Right lobe of liver (tissue), 6 donors: Measurements from ENCODE around the gene KCNQ2. TPM values are rescaled to one million over a fixed set of nuclear protein-coding genes. Genes with fewer than 3 reads are reported as not detected.
"Not testable (repeated sequence)": the region's sequence is repeated elsewhere in the genome, so short reads cannot be mapped to it uniquely, and the experiment has no call there.

Source experiments
- ATAC-seq, 4 donors: fragments of 200-7000 bp; cut with Tn5 transposase; one replicate each; pipeline ENCODE4 v1.9.1; 2020; ENCODE audit warnings: mild to moderate bottlenecking in 4 of 4, moderate library complexity in 4 of 4
- DNase-seq, 3 donors: peaks; one replicate each; pipeline ENCODE4 v3.0.0-alpha.2; 2020
- H3K27ac ChIP-seq, 3 donors: fragments of 200-600 bp; one replicate each; pipeline ENCODE4 v1.8.0; 2022
- H3K27me3 ChIP-seq, 2 donors: fragments of 200-600 bp; one replicate each; pipeline ENCODE4 v1.8.0; 2022
- H3K36me3 ChIP-seq, 4 donors: fragments of 200-600 bp; sonication (generic) in 1 of 4; one replicate each; pipeline versions ENCODE4 v1.5.1 to v1.8.0; 2017 to 2022; ENCODE audit warnings: control low read depth in 1 of 4
- H3K4me1 ChIP-seq, 4 donors: fragments of 200-600 bp; sonication (generic) in 1 of 4; one replicate each; pipeline versions ENCODE4 v1.5.1 to v1.8.0; 2017 to 2022; ENCODE audit warnings: control low read depth in 1 of 4
- H3K4me3 ChIP-seq, 3 donors: fragments of 200-600 bp; one replicate each; pipeline ENCODE4 v1.8.0; 2022
- H3K9me3 ChIP-seq, 4 donors: fragments of 200-600 bp; sonication (generic) in 1 of 4; one replicate each; pipeline versions ENCODE4 v1.5.1 to v1.8.0; 2017 to 2022; ENCODE audit warnings: control low read depth in 1 of 4
- POLR2A ChIP-seq: fragments of 450-650 bp; IDR thresholded peaks from one replicate; pipeline ENCODE4 v1.6.1; 2017; ENCODE audit warnings: antibody characterized with exemption, mild to moderate bottlenecking
- WGBS: methylation state at CpG from one replicate; pipeline ENCODE4 v1.1.6; 2018; ENCODE audit warnings: low coverage, low lambda C conversion rate; ENCODE audit not compliant: insufficient coverage; ENCODE audit errors: missing lambda C conversion rate; 5-methylcytosine and 5-hydroxymethylcytosine counted together
- intact Hi-C, 2 donors: fragments of 100-400 bp; cut with DNase I; formaldehyde crosslinking; loops; one replicate each; pipeline versions ENCODE4 v1.11.2 to v1.14.1; 2022
- total RNA-seq, 6 experiments: library from RNA; depleted of rRNA in 2 of 6; stranded (reverse); fragments of >200 nt in 2 of 6; fragmentation: NEBNext Ultra II Directional in 3 of 6; extraction: Animal tissue kit (Norgen Biotek cat#: 25700) in 3 of 6; gene quantifications; one replicate each; pipeline versions ENCODE4 v1.1.0 to v1.2.4, GENCODE V29; 2016 to 2023
- TF ChIP-seq, protein P1 (sequence below), 4 donors: fragments of 200-600 bp in 3 of 4; fragments of 450-650 bp in 1 of 4; IDR thresholded peaks; one replicate each; pipeline versions ENCODE4 v1.5.1 to v1.8.0; 2016 to 2022; ENCODE audit warnings: antibody characterized with exemption in 4 of 4, mild to moderate bottlenecking in 2 of 4
- donor health status: DM: no; HTN: yes; CAD: no.
- donor health status: DM: no; HTN: no; CAD: no.
- donor health status: DM: no; HTN: no; CAD: no.
- donor health status: DM: no; HTN: yes; CAD: no.
- donor health status: DM: no; HTN: yes; CAD: no.

The KCNQ2 gene
- total RNA-seq, 6 experiments from 2014 or later: not detected

DNA sequence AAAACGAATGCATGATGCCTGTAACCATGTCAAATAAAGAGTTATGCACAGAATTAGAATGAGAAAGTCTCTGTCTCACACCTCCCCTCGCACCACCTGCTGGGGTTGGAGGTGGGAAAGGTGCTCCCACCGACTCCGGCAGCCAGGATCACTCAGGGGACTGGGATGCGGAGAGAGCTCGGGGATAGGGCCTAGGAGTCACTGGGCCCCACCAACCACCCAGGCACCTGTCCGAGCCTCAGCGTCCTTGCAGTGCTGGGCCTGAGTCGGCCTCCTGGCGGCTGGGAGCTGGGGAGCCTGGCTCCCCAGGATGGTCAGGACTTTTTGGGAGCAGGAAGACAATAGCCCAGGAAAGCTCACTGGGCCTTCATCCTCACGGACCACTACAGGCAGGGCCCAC lies 88.9 kb downstream of the KCNQ2 start:
- H3K27me3 ChIP-seq: no peaks in the 10 kb centered on the region
- no peaks in the 10 kb centered on the region for H3K36me3 ChIP-seq
- no peak overlapping the region for H3K27ac ChIP-seq
- 20% methylated on average over 3 of the region's 11 CpGs for WGBS
- no peak for DNase-seq
- intact Hi-C loops: loop anchor here (5.0 kb wide), 2 partner anchors 71 to 76 kb away; no protein-coding TSS in a partner anchor
- H3K9me3 ChIP-seq: no peaks in the 10 kb centered on the region
- ATAC-seq: no peak
- no peak overlapping the region for H3K4me3 ChIP-seq
- no peaks in the 10 kb centered on the region for H3K4me1 ChIP-seq
- TF ChIP-seq, protein P1, sequence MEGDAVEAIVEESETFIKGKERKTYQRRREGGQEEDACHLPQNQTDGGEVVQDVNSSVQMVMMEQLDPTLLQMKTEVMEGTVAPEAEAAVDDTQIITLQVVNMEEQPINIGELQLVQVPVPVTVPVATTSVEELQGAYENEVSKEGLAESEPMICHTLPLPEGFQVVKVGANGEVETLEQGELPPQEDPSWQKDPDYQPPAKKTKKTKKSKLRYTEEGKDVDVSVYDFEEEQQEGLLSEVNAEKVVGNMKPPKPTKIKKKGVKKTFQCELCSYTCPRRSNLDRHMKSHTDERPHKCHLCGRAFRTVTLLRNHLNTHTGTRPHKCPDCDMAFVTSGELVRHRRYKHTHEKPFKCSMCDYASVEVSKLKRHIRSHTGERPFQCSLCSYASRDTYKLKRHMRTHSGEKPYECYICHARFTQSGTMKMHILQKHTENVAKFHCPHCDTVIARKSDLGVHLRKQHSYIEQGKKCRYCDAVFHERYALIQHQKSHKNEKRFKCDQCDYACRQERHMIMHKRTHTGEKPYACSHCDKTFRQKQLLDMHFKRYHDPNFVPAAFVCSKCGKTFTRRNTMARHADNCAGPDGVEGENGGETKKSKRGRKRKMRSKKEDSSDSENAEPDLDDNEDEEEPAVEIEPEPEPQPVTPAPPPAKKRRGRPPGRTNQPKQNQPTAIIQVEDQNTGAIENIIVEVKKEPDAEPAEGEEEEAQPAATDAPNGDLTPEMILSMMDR (IDR thresholded peaks at IDR 0.05): no peak
- no peak for TF ChIP-seq POLR2A

DNA sequence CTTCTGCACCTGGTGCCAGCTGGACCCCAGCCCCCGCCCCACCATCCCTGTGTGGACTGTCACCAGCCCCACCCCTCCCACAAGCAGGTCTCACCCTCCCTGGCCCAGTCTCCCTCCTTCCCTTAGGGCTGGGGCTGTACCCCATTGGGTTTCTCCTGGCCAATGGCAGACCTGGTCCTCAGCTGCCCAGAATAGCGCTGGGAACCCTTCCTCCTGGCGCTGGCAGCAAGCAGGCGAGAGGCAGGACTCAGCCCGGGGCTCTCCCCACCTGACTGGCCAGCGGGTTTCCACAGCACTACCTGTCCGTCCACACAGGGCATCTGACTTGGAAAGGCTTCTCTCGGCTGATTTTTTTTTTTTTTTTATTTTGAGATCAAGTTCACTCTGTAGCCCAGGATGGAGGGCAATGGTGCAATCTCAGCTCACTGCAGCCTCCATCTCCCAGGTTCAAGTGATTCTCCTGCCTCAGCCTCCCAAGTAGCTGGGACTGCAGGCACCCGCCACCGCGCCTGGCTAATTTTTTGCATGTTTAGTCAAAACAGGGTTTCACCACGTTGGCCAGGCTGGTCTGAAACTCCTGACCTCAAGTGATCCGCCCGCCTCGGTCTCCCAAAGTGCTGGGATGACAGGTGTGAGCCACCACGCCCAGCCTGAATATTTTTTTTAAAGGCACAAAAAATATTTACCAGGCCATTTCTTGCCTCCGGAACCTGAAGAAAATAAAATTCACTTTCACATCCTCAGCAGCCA lies 89.7 kb downstream of the KCNQ2 start:
- Histone ChIP-seq H3K4me3 (no peak overlapping the region), H3K9me3 (no peaks in the 10 kb centered on the region), H3K27ac (no peak overlapping the region), H3K4me1 (no peaks in the 10 kb centered on the region), H3K27me3 (no peaks in the 10 kb centered on the region), H3K36me3 (no peaks in the 10 kb centered on the region)
- ATAC-seq: no peak
- intact Hi-C loops: loop anchor here (5.0 kb wide), 2 partner anchors 70 to 75 kb away; no protein-coding TSS in a partner anchor
- TF ChIP-seq, protein P1 (IDR thresholded peaks at IDR 0.05): no peak
- TF ChIP-seq POLR2A: no peak
- 14% methylated on average over 3 of the region's 17 CpGs for WGBS
- no peak for DNase-seq

DNA sequence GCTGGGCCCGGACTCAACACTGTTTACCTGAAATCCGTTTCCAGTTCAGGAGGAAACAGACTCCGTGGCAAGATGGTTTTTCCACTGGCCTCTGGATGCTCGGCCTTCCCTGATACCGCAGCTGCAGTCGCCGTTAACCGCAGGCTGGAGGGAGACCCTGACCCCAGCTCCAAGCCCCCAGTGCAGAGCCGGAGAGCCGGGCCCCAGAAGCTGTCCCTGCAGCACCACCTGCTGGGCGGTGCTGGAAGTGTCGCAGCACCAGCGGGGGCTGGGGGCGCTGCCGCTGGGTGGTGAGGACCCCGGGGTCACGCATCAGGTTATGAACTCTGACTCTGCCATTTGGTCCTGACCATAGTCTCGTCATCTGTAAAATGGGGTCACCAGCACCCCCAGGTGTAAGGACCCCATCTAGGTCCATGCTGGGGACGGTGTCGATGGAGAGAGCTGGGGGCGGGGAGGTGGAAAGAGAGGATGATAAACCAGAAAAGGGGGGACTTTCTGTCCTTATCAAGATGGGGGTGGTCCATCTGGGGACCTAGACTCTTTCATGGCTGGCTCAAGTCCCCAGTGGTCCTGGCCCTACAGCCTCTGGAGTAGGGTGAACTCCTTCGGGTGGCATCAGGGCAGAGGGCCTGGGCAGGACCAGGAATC lies 90.5 kb downstream of the KCNQ2 start:
- DNase-seq: no peak
- 8% methylated on average over 11 of the region's 22 CpGs for WGBS
- intact Hi-C loops: loop anchor here (5.0 kb wide), 2 partner anchors 70 to 75 kb away; no protein-coding TSS in a partner anchor

DNA sequence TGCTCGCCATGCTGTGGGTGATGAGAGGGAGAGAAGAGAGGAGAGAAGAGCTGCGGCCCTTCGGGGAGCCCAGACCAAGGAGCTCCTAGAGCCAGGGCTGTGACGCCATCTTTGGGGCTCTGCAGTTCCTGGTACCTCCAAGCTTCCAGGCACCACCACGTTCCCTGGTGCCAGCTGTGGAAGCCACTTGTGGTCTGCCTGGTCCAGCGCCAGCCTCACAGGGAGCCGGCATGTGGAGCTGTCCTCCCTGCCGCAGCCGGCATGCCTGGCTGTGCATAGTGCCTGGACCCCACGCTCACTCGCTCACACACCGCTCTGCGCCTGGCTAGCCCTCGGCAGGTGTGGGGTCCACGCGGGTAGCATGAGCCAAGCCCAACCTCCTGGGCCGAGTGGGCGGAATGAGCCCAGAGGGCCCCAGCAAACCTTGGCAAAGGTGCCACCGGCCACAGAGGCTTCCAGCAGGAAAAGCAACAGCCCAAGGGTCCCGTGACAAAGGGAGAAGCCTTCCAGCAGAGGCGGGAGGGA lies 92.0 kb downstream of the KCNQ2 start:
- Histone ChIP-seq H3K4me3 (no peak overlapping the region), H3K9me3 (no peaks in the 10 kb centered on the region), H3K27me3 (no peaks in the 10 kb centered on the region), H3K36me3 (no peaks in the 10 kb centered on the region), H3K4me1 (no peaks in the 10 kb centered on the region), H3K27ac (no peak overlapping the region)
- TF ChIP-seq POLR2A: no peak
- TF ChIP-seq, protein P1 (IDR thresholded peaks at IDR 0.05): no peak
- DNase-seq: no peak
- ATAC-seq: no peak
- 60% methylated on average over 3 of the region's 21 CpGs for WGBS
- intact Hi-C loops: loop anchor here (5.0 kb wide), 2 partner anchors 68 to 73 kb away; no protein-coding TSS in a partner anchor

More for the DNA sequence above, 90.5 kb downstream of the KCNQ2 start:
- Histone ChIP-seq H3K36me3 (no peaks in the 10 kb centered on the region), H3K4me3 (no peak overlapping the region), H3K9me3 (no peaks in the 10 kb centered on the region), H3K4me1 (no peaks in the 10 kb centered on the region), H3K27me3 (no peaks in the 10 kb centered on the region), H3K27ac (no peak overlapping the region)
- TF ChIP-seq POLR2A: no peak
- TF ChIP-seq, protein P1 (IDR thresholded peaks at IDR 0.05): peak; percentile 92 to 97 (median 95)
- peak; percentile 48 to 73 (median 65) for ATAC-seq

DNA sequence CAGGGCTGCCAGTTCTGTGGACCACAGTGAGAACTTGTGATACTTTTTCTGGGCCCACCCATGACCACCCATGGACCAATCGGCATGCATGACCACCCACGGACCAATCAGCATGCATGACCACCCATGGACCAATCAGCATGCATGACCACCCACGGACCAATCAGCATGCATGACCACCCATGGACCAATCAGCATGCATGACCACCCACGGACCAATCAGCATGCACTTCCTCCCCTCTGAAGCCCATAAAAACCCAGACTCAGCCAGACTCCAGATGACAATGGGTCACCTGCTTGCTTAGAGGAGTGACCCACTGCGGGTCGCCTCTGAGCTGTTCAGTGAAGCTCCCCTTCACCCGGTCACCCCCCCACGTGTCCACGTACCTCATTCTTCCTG lies 92.6 kb downstream of the KCNQ2 start:
- H3K4me1 ChIP-seq, H3K9me3 ChIP-seq, H3K36me3 ChIP-seq, ATAC-seq, H3K27ac ChIP-seq, DNase-seq, H3K4me3 ChIP-seq, H3K27me3 ChIP-seq: not testable (repeated sequence)
- intact Hi-C loops: loop anchor here (5.0 kb wide), 2 partner anchors 68 to 73 kb away; no protein-coding TSS in a partner anchor
- WGBS: 67% methylated on average over 4 of the region's 9 CpGs
